NB4 (cell line): ENCODE results near the gene EFTUD2.

Experiments
- DNase-seq: peaks from one replicate; pipeline ENCODE4 v3.0.0; 2010; ENCODE audit warnings: low read depth
- H3K4me3 ChIP-seq: one replicate; pipeline ENCODE4 v1.5.1; 2011; ENCODE audit warnings: mild to moderate bottlenecking, low read depth, low read length, moderate library complexity
- MYC ChIP-seq: IDR thresholded peaks from 2 replicates; pipeline ENCODE4 v1.6.1; 2011; ENCODE audit warnings: low read depth, low read length
- POLR2A ChIP-seq: IDR thresholded peaks from 2 replicates; pipeline ENCODE4 v1.6.1; 2011; ENCODE audit warnings: mild to moderate bottlenecking; ENCODE audit not compliant: insufficient read length; ENCODE audit errors: extremely low read depth
- TF ChIP-seq, protein P1 (sequence below): IDR thresholded peaks from 2 replicates; pipeline ENCODE4 v1.6.1; 2011; ENCODE audit warnings: low read depth, low read length
- TF ChIP-seq, protein P2 (sequence below): IDR thresholded peaks from one replicate; pipeline ENCODE4 v1.5.1; 2012; ENCODE audit warnings: low read depth, low read length

Gene EFTUD2

DNA sequence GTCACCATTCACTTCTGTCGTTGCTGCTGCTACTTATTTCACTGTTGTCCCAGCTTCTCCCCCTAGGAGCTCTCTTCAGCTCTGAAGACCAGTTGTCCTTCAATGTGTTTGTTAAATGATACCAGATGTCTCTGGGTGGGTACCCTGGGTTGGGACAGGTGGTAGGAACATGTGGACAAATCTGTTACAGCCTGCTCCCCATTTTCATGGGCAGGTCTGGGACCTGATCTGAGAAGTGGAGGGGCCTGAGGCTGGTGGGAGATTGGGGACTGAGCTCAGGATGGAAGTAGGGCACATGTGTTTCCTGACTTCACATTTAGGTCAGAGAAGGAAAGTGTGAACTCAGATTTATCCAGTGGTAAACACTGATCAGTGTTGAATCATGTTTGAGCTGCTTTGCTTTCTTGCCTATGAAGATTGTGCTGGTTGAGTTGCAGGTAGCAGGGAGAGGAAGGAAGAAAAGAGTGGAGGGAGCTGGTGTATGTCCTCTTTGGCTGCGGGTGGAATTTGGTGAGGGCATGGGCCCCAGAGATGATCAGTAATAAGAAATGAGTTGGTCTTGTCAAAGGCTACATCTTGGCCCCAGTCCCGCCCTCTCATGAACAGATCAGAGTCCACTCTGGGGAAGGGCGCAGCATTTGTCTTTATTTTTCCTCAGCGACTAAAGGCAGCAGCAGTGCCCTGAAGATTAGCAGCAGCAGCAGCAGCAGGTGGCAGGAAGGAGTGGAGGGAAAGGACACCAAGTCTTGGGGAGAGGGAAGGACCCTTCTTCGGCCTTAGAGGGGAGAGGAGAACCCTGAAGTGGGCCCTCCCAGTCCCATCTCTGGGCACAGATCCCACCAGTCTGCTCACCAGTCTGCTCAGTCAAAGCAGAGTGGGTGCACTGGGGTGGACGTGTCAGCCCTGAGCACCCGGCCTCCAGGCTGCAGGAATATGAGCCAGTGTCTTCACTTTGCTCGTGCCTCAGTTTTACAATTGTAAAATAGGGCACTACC lies 6.1 kb upstream of the EFTUD2 start:
- DNase-seq = no peak
- H3K4me3 ChIP-seq = no peak overlapping the region

GRCh38 chr17:44904001-44904984 lies 5.0 kb upstream of the EFTUD2 start:
- no peak for DNase-seq
- no peak for TF ChIP-seq POLR2A
- TF ChIP-seq, protein P1, sequence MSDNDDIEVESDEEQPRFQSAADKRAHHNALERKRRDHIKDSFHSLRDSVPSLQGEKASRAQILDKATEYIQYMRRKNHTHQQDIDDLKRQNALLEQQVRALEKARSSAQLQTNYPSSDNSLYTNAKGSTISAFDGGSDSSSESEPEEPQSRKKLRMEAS = no peak
- H3K4me3 ChIP-seq = no peak overlapping the region

More for the DNA sequence above, 6.1 kb upstream of the EFTUD2 start:
- TF ChIP-seq POLR2A = no peak
- TF ChIP-seq MYC = no peak
- TF ChIP-seq, protein P2, sequence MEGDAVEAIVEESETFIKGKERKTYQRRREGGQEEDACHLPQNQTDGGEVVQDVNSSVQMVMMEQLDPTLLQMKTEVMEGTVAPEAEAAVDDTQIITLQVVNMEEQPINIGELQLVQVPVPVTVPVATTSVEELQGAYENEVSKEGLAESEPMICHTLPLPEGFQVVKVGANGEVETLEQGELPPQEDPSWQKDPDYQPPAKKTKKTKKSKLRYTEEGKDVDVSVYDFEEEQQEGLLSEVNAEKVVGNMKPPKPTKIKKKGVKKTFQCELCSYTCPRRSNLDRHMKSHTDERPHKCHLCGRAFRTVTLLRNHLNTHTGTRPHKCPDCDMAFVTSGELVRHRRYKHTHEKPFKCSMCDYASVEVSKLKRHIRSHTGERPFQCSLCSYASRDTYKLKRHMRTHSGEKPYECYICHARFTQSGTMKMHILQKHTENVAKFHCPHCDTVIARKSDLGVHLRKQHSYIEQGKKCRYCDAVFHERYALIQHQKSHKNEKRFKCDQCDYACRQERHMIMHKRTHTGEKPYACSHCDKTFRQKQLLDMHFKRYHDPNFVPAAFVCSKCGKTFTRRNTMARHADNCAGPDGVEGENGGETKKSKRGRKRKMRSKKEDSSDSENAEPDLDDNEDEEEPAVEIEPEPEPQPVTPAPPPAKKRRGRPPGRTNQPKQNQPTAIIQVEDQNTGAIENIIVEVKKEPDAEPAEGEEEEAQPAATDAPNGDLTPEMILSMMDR = no peak

GRCh38 chr17:44903012-44903685 lies 3.9 kb upstream of the EFTUD2 start:
- DNase-seq = no peak
- TF ChIP-seq, protein P2 = no peak
- TF ChIP-seq, protein P1 = no peak
- no peak for TF ChIP-seq MYC
- no peak for TF ChIP-seq POLR2A
- no peak overlapping the region for H3K4me3 ChIP-seq

DNA sequence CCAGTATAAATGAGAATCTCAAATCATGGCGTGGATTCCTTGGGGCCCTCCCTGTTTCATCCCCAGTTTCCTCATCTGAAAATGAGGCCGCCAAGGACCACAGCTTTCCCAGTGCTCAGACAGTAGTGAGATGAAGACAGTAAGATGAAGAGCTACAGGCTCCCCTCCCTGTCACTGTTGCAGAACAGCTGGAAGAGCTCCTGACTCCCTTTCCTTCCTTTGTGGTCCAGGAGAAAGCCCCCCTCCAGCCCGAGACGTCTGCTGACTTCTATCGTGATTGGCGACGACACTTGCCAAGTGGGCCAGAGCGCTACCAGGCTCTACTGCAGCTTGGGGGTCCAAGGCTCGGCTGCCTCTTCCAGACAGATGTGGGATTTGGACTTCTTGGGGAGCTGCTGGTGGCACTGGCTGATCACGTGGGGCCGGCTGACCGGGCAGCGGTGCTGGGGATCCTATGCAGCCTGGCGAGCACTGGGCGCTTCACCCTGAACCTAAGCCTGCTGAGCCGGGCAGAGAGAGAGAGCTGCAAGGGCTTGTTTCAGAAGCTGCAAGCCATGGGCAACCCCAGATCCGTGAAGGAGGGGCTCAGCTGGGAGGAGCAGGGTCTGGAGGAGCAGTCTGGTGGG lies 3.0 kb upstream of the EFTUD2 start:
- TF ChIP-seq MYC (no peak), POLR2A (no peak)
- TF ChIP-seq, protein P2 = no peak
- TF ChIP-seq, protein P1 = no peak
- DNase-seq = no peak
- H3K4me3 ChIP-seq = no peak overlapping the region

GRCh38 chr17:44901411-44901921 lies 2.2 kb upstream of the EFTUD2 start:
- no peak overlapping the region for H3K4me3 ChIP-seq

More at GRCh38 chr17:44901411-44901921, 2.2 kb upstream of the EFTUD2 start:
- TF ChIP-seq, protein P2 = no peak
- TF ChIP-seq, protein P1 = no peak
- TF ChIP-seq MYC (no peak), POLR2A (no peak)
- DNase-seq = no peak
